ENCODE data around the gene SHLD1.
A peak's percentile ranks its signal among the peaks of the same experiment; 100 is the strongest.

The SHLD1 gene

GRCh38 chr20:5811746-5812145 lies 61.5 kb downstream of the SHLD1 start:
- no peak for DNase-seq (ENCODE audit: low read depth in 2 of 3, low spot score in 2 of 3)

GRCh38 chr20:5818346-5818681 lies 68.1 kb downstream of the SHLD1 start:
- no peak for DNase-seq (ENCODE audit: low read depth in 2 of 3, low spot score in 2 of 3)

- no peak for DNase-seq (ENCODE audit: low read depth in 2 of 3, low spot score in 2 of 3)
These were observed 70.5 kb downstream of the SHLD1 start for GRCh38 chr20:5820738-5821137.

- no peak for DNase-seq (ENCODE audit: low read depth in 2 of 3, low spot score in 2 of 3)
These were observed 71.5 kb downstream of the SHLD1 start for GRCh38 chr20:5821627-5822215.

- no peak for DNase-seq (ENCODE audit: low read depth in 2 of 3, low spot score in 2 of 3)
These were observed 72.4 kb downstream of the SHLD1 start for GRCh38 chr20:5822569-5822968.

GRCh38 chr20:5825130-5825719 lies 75.0 kb downstream of the SHLD1 start:
- DNase-seq (ENCODE audit: low read depth in 2 of 3, low spot score in 2 of 3), result no peak

GRCh38 chr20:5827098-5827853 lies 77.1 kb downstream of the SHLD1 start:
- DNase-seq (ENCODE audit: low read depth in 2 of 3, low spot score in 2 of 3), result no peak

- no peak for DNase-seq (ENCODE audit: low read depth in 2 of 3, low spot score in 2 of 3)
These were observed 77.7 kb downstream of the SHLD1 start for GRCh38 chr20:5827861-5828260.

- no peak for DNase-seq (ENCODE audit: low read depth in 2 of 3, low spot score in 2 of 3)
These were observed 79.1 kb downstream of the SHLD1 start for GRCh38 chr20:5829241-5829809.

GRCh38 chr20:5831539-5832237 lies 81.5 kb downstream of the SHLD1 start:
- no peak for DNase-seq (ENCODE audit: low read depth in 2 of 3, low spot score in 2 of 3)

- no peak for DNase-seq (ENCODE audit: low read depth in 2 of 3, low spot score in 2 of 3)
These were observed 83.2 kb downstream of the SHLD1 start for GRCh38 chr20:5833309-5833941.

GRCh38 chr20:5834436-5835005 lies 84.3 kb downstream of the SHLD1 start:
- DNase-seq (ENCODE audit: low read depth in 2 of 3, low spot score in 2 of 3), result no peak

GRCh38 chr20:5835321-5835821 lies 85.2 kb downstream of the SHLD1 start:
- no peak for DNase-seq (ENCODE audit: low read depth in 2 of 3, low spot score in 2 of 3)

GRCh38 chr20:5835871-5836270 lies 85.7 kb downstream of the SHLD1 start:
- no peak for DNase-seq (ENCODE audit: low read depth in 2 of 3, low spot score in 2 of 3)

GRCh38 chr20:5836569-5836968 lies 86.4 kb downstream of the SHLD1 start:
- no peak for DNase-seq (ENCODE audit: low read depth in 2 of 3, low spot score in 2 of 3)

- DNase-seq (ENCODE audit: low read depth in 2 of 3, low spot score in 2 of 3), result no peak
These were observed 90.3 kb downstream of the SHLD1 start for GRCh38 chr20:5840411-5841002.

GRCh38 chr20:5841522-5841921 lies 91.3 kb downstream of the SHLD1 start:
- DNase-seq (ENCODE audit: low read depth in 2 of 3, low spot score in 2 of 3), result no peak

GRCh38 chr20:5842465-5842864 lies 92.3 kb downstream of the SHLD1 start:
- no peak for DNase-seq (ENCODE audit: low read depth in 2 of 3, low spot score in 2 of 3)

GRCh38 chr20:5843054-5843592 lies 92.9 kb downstream of the SHLD1 start:
- no peak for DNase-seq (ENCODE audit: low read depth in 2 of 3, low spot score in 2 of 3)

- DNase-seq (ENCODE audit: low read depth in 2 of 3, low spot score in 2 of 3), result peak; percentile 17 to 53 (median 43)
These were observed 94.0 kb downstream of the SHLD1 start for GRCh38 chr20:5844063-5844681.

All from activated CD8-positive, alpha-beta memory T cell treated with anti-CD3 and anti-CD28 coated beads for 48 hours (primary cell).